HepG2 (cell line): ENCODE measurements around the gene GATA3.

Experiments used
- ARHGAP35 ChIP-seq: sonication (generic); formaldehyde crosslinking; IDR thresholded peaks from 2 replicates; pipeline ENCODE4 v1.9.0; 2022; ENCODE audit warnings: mild to moderate bottlenecking, inconsistent platforms, moderate library complexity, missing genetic modification reagents, borderline replicate concordance
- HCFC1 ChIP-seq: fragments of 150-350 bp; IDR thresholded peaks from 2 replicates; pipeline ENCODE4 v1.6.1; 2014; ENCODE audit warnings: low read depth, low read length
- KDM1A ChIP-seq: IDR thresholded peaks from 2 replicates; pipeline ENCODE4 v1.6.1; 2016; ENCODE audit warnings: missing compliant biosample characterization
- NFRKB ChIP-seq: fragments of 450-650 bp; IDR thresholded peaks from 2 replicates; pipeline ENCODE4 v1.6.1; 2017
- POLR2AphosphoS5 ChIP-seq: IDR thresholded peaks from 2 replicates; pipeline ENCODE4 v1.6.1; 2012; ENCODE audit warnings: low read depth, low read length
- RERE ChIP-seq: IDR thresholded peaks from 2 replicates; pipeline ENCODE4 v1.6.1; 2016; ENCODE audit warnings: low read depth, missing genetic modification reagents, missing compliant biosample characterization
- RFX5 ChIP-seq: IDR thresholded peaks from 2 replicates; pipeline ENCODE4 v1.6.1; 2011; ENCODE audit warnings: low read depth, low read length, improper control_type of control experiment
- ZNF143 ChIP-seq: sonication (generic); formaldehyde crosslinking; IDR thresholded peaks from 2 replicates; pipeline ENCODE4 v1.4.0; 2020; ENCODE audit warnings: missing genetic modification reagents
- TF ChIP-seq, protein P1 (sequence below): sonication (generic); formaldehyde crosslinking; IDR thresholded peaks from 2 replicates; pipeline ENCODE4 v1.5.0; 2020; ENCODE audit warnings: mild to moderate bottlenecking, missing genetic modification reagents, moderate library complexity

- TF ChIP-seq RERE: no peak
- no peak for TF ChIP-seq ZNF143
- no peak for TF ChIP-seq HCFC1
- TF ChIP-seq KDM1A (CRISPR knock-in tag): no peak
- no peak for TF ChIP-seq ARHGAP35 (CRISPR knock-in tag)
- TF ChIP-seq, protein P1, sequence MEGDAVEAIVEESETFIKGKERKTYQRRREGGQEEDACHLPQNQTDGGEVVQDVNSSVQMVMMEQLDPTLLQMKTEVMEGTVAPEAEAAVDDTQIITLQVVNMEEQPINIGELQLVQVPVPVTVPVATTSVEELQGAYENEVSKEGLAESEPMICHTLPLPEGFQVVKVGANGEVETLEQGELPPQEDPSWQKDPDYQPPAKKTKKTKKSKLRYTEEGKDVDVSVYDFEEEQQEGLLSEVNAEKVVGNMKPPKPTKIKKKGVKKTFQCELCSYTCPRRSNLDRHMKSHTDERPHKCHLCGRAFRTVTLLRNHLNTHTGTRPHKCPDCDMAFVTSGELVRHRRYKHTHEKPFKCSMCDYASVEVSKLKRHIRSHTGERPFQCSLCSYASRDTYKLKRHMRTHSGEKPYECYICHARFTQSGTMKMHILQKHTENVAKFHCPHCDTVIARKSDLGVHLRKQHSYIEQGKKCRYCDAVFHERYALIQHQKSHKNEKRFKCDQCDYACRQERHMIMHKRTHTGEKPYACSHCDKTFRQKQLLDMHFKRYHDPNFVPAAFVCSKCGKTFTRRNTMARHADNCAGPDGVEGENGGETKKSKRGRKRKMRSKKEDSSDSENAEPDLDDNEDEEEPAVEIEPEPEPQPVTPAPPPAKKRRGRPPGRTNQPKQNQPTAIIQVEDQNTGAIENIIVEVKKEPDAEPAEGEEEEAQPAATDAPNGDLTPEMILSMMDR (CRISPR knock-in tag): no peak
- no peak for TF ChIP-seq RFX5
- TF ChIP-seq POLR2AphosphoS5: no peak
- TF ChIP-seq NFRKB: no peak
Observed at GRCh38 chr10:8116474-8116873, 62.0 kb downstream of the GATA3 start.
